Upper lobe of left lung (tissue), 4 donors: ENCODE results near the gene NCAN.

Experiments
- POLR2AphosphoS5 ChIP-seq, 2 donors: sonication (generic); formaldehyde crosslinking; IDR thresholded peaks; one replicate each; pipeline ENCODE4 v1.5.1; 2017; ENCODE audit warnings: antibody characterized with exemption in 2 of 2
- TF ChIP-seq, protein P1 (sequence below), 6 experiments: fragments of 450-650 bp in 4 of 6; fragments of 200-600 bp in 2 of 6; sonication (generic) in 2 of 6; IDR thresholded peaks; one replicate each; pipeline ENCODE4 v1.5.1; 2016 to 2019; ENCODE audit warnings: antibody characterized with exemption in 6 of 6

DNA sequence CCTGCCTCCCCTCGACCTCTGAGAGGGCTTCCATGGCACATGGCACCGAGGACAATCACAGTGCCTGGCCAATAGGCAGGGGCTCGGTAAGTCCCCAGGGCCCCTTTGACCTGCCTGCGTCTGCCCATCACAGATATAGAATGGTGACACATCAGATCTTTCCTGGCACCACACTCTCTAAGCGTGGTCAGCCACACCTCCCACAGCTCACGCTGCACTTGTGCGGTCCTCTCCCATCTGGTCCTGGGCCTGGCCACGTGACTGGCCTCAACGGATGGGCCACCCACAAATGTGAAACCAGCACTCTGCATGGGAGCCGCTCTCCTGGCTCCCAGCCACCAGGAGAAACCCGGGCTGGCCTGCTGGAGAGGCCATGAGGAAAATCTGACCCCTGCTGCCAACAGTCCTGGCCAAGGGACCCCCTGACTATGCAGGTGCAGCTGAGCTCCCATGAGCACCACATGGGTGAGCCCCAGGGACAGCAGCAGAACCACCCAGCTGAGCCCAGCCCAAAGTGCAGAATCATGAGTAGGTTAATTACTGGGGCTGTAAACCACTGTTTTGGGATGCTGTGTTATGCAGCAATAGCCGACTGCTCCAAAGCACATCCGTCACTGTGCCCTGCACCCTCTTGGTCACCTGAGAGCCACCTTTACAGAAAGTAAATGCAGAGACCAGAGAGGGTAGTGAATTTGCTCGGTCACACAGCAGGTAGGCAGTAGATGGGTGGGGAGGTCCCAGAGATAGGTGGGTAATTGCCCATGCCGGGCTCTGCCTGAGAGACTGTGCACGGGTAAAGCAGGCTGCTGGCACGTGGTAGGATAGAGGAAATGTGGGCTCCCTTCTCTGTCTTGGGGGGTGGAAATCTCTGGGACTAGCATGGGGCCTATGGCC, 32.0 kb upstream of the NCAN start:
- TF ChIP-seq, protein P1, sequence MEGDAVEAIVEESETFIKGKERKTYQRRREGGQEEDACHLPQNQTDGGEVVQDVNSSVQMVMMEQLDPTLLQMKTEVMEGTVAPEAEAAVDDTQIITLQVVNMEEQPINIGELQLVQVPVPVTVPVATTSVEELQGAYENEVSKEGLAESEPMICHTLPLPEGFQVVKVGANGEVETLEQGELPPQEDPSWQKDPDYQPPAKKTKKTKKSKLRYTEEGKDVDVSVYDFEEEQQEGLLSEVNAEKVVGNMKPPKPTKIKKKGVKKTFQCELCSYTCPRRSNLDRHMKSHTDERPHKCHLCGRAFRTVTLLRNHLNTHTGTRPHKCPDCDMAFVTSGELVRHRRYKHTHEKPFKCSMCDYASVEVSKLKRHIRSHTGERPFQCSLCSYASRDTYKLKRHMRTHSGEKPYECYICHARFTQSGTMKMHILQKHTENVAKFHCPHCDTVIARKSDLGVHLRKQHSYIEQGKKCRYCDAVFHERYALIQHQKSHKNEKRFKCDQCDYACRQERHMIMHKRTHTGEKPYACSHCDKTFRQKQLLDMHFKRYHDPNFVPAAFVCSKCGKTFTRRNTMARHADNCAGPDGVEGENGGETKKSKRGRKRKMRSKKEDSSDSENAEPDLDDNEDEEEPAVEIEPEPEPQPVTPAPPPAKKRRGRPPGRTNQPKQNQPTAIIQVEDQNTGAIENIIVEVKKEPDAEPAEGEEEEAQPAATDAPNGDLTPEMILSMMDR (IDR thresholded peaks at IDR 0.05) = no peak
- TF ChIP-seq POLR2AphosphoS5 (IDR thresholded peaks at IDR 0.05) = no peak
